Measurements from ENCODE around the gene GIMAP2. TPM values are rescaled to one million over a fixed set of nuclear protein-coding genes. Genes with fewer than 3 reads are reported as not detected.

The GIMAP2 gene
- total RNA-seq (2021; ENCODE audit: unreplicated experiment) = not detected
- polyA plus RNA-seq (2012) = not detected in 2 replicates
- not detected for Bru-seq, nascent RNA
- BruChase-seq, experiment 1, labeled RNA remaining after a 6-hour chase = not detected
- BruChase-seq, experiment 2, labeled RNA remaining after a 2-hour chase = percentile 8 among the genes with signal in this experiment
- long read RNA-seq = 0 reads

DNA sequence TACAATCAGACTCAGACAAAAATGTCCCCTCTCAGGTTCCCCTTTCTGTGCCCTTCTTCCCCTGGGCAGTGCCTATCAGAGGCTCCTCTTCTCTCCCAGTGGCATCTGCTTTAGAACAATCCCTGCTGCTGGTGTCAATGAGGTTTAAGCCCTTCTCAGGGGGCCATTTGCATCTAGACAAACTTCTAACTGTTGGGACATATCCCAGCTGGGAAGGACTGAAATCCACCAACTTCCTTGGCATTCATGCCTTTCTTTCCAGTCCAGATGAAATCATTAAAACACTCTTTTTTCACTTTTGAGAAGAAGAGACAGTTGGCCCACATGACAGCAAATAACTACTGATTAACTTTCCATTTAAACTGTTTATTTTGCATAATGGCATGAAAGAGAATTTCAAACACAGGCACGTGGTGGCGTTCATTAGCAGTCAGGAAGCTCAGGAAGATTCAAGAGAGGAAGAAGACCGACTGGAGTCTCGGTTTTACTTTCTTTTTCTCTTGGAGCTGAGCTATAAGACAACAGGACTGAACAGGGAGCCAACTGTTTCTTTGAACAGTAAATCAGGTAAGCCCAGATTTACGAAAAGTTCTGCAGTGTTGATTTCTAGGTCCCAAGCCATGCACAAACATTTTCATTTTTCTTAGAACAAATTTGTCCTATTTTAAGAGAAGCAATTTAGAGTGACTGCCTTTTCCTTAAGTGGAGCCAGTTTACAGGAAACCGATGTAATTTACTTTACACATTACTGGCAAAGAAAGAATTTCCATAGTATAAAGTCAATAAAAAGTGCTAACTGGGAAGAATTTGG is at the start of gene GIMAP2:
Gene GIMAP2, plus strand, starts transcription at position 488 of the 811 bp plus-strand sequence. CDS start 1,354 bp downstream, outside the sequence.
- no peaks in the 10 kb centered on the region for H3K9me3 ChIP-seq (ENCODE audit: control insufficient read depth in 1 of 2, insufficient read depth in 1 of 2, low read depth in 1 of 2, low read length in 2 of 2)
- no peak for TF ChIP-seq SIN3A (IDR thresholded peaks at IDR 0.05; ENCODE audit: low read depth)
- TF ChIP-seq EGR1 (IDR thresholded peaks at IDR 0.05; ENCODE audit: low read depth) = no peak
- no peak for TF ChIP-seq ELF1 (IDR thresholded peaks at IDR 0.05; ENCODE audit: borderline replicate concordance, low read depth)
- no peak for TF ChIP-seq CBX3 (IDR thresholded peaks at IDR 0.05; ENCODE audit: low read depth)
- TF ChIP-seq ZNF274 (IDR thresholded peaks at IDR 0.05; ENCODE audit: low read depth, low read length) = no peak
- TF ChIP-seq EZH2phosphoT487 (IDR thresholded peaks at IDR 0.05; ENCODE audit: borderline replicate concordance) = no peak
- TF ChIP-seq FOSL1 (IDR thresholded peaks at IDR 0.05; ENCODE audit: low read depth) = no peak
- no peaks in the 10 kb centered on the region for H3K4me1 ChIP-seq (ENCODE audit: control insufficient read depth in 1 of 2, insufficient read depth in 2 of 2, low read length in 2 of 2)
- ChIA-PET RAD21 (ENCODE audit: low non-redundant PET in 1 of 2, low total read pairs in 2 of 2, uncharacterized antibody in 2 of 2, unreplicated experiment in 2 of 2) (no interaction called here), POLR2A (no interaction called here), CTCF (no interaction called here)
- H3K9ac ChIP-seq (ENCODE audit: low read length) = no peak within 1 kb of the TSS
- DNase-seq (ENCODE audit: low read depth, low spot score) (no peak), ATAC-seq (no peak)
- H3K4me3 ChIP-seq (replicated peaks in 1 of 2; ENCODE audit: low read depth in 1 of 2, low read length in 2 of 2) = no peak within 1 kb of the TSS
- H3K4me2 ChIP-seq (ENCODE audit: low read length) = no peak within 1 kb of the TSS
- intact Hi-C loops (cut with micrococcal nuclease) = no loop called here
- peaks cover 15% of the 10 kb centered on the region; the same call in 1 of the 2 replicates for H3K27me3 ChIP-seq (ENCODE audit: insufficient read depth, low read length)
- H3K27ac ChIP-seq (ENCODE audit: low read depth, low read length) = no peak within 1 kb of the TSS
- H4K20me1 ChIP-seq (ENCODE audit: insufficient read depth) = no peaks in the 10 kb centered on the region
- H3K9me2 ChIP-seq (ENCODE audit: insufficient read depth) = no peaks in the 10 kb centered on the region
- H2AFZ ChIP-seq (ENCODE audit: low read depth, low read length, poor library complexity, severe bottlenecking) = no peak within 1 kb of the TSS
- no peaks in the 10 kb centered on the region for H3K79me2 ChIP-seq (ENCODE audit: insufficient read depth, low read length)
- BruUV-seq (replicated peaks) = no TSS peak
- H3K36me3 ChIP-seq (ENCODE audit: control insufficient read depth in 1 of 2, insufficient read depth in 2 of 2, low read length in 2 of 2) = no peaks in the 10 kb centered on the region

DNA sequence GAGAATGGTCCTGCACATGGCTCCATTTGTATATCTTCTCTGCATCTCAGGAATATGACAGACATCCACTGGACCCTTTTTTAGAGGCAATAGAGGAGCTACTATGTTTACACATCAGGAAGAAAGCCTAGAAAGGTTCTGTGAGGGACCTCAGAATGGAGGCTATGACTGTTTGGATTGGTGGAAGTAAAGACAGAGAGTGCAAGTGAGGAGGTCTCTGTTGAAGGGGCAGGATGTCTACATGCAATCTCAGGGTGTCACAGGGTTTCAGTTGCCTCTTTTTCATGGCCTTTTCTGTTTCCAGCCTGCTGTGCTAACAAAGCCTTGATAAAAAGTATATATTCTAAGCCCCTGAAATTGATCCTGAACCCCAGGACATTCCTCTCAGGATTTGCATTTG is 43.7 kb upstream of the GIMAP2 start:
- no TSS peak for BruUV-seq (replicated peaks)
- no peak overlapping the region for H3K4me2 ChIP-seq (ENCODE audit: low read length)
- no peaks in the 10 kb centered on the region for H3K9me2 ChIP-seq (ENCODE audit: insufficient read depth)
- no peaks in the 10 kb centered on the region for H3K9me3 ChIP-seq (ENCODE audit: control insufficient read depth in 1 of 2, insufficient read depth in 1 of 2, low read depth in 1 of 2, low read length in 2 of 2)
- ATAC-seq (no peak), DNase-seq (ENCODE audit: low read depth, low spot score) (no peak)
- H3K27ac ChIP-seq (ENCODE audit: low read depth, low read length) = no peak overlapping the region
- no peaks in the 10 kb centered on the region for H3K4me1 ChIP-seq (ENCODE audit: control insufficient read depth in 1 of 2, insufficient read depth in 2 of 2, low read length in 2 of 2)
- ChIA-PET CTCF (no interaction called here), POLR2A (no interaction called here), RAD21 (ENCODE audit: low non-redundant PET in 1 of 2, low total read pairs in 2 of 2, uncharacterized antibody in 2 of 2, unreplicated experiment in 2 of 2) (no interaction called here)
- H2AFZ ChIP-seq (ENCODE audit: low read depth, low read length, poor library complexity, severe bottlenecking) = no peak overlapping the region
- no peak overlapping the region for H3K4me3 ChIP-seq (replicated peaks in 1 of 2; ENCODE audit: low read depth in 1 of 2, low read length in 2 of 2)
- intact Hi-C loops (cut with micrococcal nuclease) = no loop called here
- H3K27me3 ChIP-seq (ENCODE audit: insufficient read depth, low read length) = no peaks in the 10 kb centered on the region
- no peak overlapping the region for H3K9ac ChIP-seq (ENCODE audit: low read length)
- H4K20me1 ChIP-seq (ENCODE audit: insufficient read depth) = no peaks in the 10 kb centered on the region
- H3K79me2 ChIP-seq (ENCODE audit: insufficient read depth, low read length) = no peaks in the 10 kb centered on the region
- H3K36me3 ChIP-seq (ENCODE audit: control insufficient read depth in 1 of 2, insufficient read depth in 2 of 2, low read length in 2 of 2) = no peaks in the 10 kb centered on the region
- TF ChIP-seq CBX3 (IDR thresholded peaks at IDR 0.05; ENCODE audit: low read depth) = no peak
- no peak for TF ChIP-seq EZH2phosphoT487 (IDR thresholded peaks at IDR 0.05; ENCODE audit: borderline replicate concordance)
- TF ChIP-seq YY1 (IDR thresholded peaks at IDR 0.05; ENCODE audit: extremely low read depth, insufficient replicate concordance, low read depth, low read length) = no peak
- TF ChIP-seq, protein P1, sequence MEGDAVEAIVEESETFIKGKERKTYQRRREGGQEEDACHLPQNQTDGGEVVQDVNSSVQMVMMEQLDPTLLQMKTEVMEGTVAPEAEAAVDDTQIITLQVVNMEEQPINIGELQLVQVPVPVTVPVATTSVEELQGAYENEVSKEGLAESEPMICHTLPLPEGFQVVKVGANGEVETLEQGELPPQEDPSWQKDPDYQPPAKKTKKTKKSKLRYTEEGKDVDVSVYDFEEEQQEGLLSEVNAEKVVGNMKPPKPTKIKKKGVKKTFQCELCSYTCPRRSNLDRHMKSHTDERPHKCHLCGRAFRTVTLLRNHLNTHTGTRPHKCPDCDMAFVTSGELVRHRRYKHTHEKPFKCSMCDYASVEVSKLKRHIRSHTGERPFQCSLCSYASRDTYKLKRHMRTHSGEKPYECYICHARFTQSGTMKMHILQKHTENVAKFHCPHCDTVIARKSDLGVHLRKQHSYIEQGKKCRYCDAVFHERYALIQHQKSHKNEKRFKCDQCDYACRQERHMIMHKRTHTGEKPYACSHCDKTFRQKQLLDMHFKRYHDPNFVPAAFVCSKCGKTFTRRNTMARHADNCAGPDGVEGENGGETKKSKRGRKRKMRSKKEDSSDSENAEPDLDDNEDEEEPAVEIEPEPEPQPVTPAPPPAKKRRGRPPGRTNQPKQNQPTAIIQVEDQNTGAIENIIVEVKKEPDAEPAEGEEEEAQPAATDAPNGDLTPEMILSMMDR (IDR thresholded peaks at IDR 0.05 in 2 of 3, conservative IDR thresholded peaks at IDR 0.05 in 1 of 3; ENCODE audit: borderline replicate concordance in 1 of 3, insufficient read depth in 1 of 3, low read depth in 2 of 3, low read length in 2 of 3) = no peak
- no peak for TF ChIP-seq ZNF274 (IDR thresholded peaks at IDR 0.05; ENCODE audit: low read depth, low read length)
- no peak for TF ChIP-seq EZH2 (IDR thresholded peaks at IDR 0.05)
- TF ChIP-seq FOSL1 (IDR thresholded peaks at IDR 0.05; ENCODE audit: low read depth) = no peak
- TF ChIP-seq POLR2AphosphoS5 (IDR thresholded peaks at IDR 0.05; ENCODE audit: low read depth, low read length) = no peak
- no peak for TF ChIP-seq EGR1 (IDR thresholded peaks at IDR 0.05; ENCODE audit: low read depth)
- no peak for TF ChIP-seq SRF (IDR thresholded peaks at IDR 0.05; ENCODE audit: low read depth)
- TF ChIP-seq, protein P2, sequence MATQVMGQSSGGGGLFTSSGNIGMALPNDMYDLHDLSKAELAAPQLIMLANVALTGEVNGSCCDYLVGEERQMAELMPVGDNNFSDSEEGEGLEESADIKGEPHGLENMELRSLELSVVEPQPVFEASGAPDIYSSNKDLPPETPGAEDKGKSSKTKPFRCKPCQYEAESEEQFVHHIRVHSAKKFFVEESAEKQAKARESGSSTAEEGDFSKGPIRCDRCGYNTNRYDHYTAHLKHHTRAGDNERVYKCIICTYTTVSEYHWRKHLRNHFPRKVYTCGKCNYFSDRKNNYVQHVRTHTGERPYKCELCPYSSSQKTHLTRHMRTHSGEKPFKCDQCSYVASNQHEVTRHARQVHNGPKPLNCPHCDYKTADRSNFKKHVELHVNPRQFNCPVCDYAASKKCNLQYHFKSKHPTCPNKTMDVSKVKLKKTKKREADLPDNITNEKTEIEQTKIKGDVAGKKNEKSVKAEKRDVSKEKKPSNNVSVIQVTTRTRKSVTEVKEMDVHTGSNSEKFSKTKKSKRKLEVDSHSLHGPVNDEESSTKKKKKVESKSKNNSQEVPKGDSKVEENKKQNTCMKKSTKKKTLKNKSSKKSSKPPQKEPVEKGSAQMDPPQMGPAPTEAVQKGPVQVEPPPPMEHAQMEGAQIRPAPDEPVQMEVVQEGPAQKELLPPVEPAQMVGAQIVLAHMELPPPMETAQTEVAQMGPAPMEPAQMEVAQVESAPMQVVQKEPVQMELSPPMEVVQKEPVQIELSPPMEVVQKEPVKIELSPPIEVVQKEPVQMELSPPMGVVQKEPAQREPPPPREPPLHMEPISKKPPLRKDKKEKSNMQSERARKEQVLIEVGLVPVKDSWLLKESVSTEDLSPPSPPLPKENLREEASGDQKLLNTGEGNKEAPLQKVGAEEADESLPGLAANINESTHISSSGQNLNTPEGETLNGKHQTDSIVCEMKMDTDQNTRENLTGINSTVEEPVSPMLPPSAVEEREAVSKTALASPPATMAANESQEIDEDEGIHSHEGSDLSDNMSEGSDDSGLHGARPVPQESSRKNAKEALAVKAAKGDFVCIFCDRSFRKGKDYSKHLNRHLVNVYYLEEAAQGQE (IDR thresholded peaks at IDR 0.05; ENCODE audit: low read depth) = no peak
- TF ChIP-seq SIN3A (IDR thresholded peaks at IDR 0.05; ENCODE audit: low read depth) = no peak
